Activated gamma-delta T cell treated with anti-CD3 and anti-CD28 coated beads, Interleukin-2, amount 50 U/mL, for 16 hours (primary cell): ENCODE data around the gene PTGDR2.

Source experiments
- DNase-seq: peaks from one replicate; pipeline ENCODE4 v3.0.0-alpha.2; 2020; ENCODE audit warnings: low read depth

Gene PTGDR2

GRCh38 chr11:60855726-60856633 lies at the start of gene PTGDR2:
TSS of gene PTGDR2 (minus strand) at chr11:60855950. CDS start at chr11:60853722, 2,228 bp downstream.
- DNase-seq: no peak

GRCh38 chr11:60905047-60905446 lies 49.3 kb upstream of the PTGDR2 start:
- DNase-seq: no peak

GRCh38 chr11:60902625-60903024 lies 46.9 kb upstream of the PTGDR2 start:
- no peak for DNase-seq

- DNase-seq: no peak
Measured at GRCh38 chr11:60900673-60901404, 45.1 kb upstream of the PTGDR2 start.

- DNase-seq: no peak
Measured at GRCh38 chr11:60899977-60900376, 44.2 kb upstream of the PTGDR2 start.

- no peak for DNase-seq
Measured at GRCh38 chr11:60899046-60899936, 43.5 kb upstream of the PTGDR2 start.

- no peak for DNase-seq
Measured at GRCh38 chr11:60897496-60897895, 41.7 kb upstream of the PTGDR2 start.

GRCh38 chr11:60895687-60896086 lies 39.9 kb upstream of the PTGDR2 start:
- DNase-seq: no peak

- no peak for DNase-seq
Measured at GRCh38 chr11:60891103-60891741, 35.5 kb upstream of the PTGDR2 start.

- DNase-seq: no peak
Measured at GRCh38 chr11:60890696-60891095, 34.9 kb upstream of the PTGDR2 start.

- no peak for DNase-seq
Measured at GRCh38 chr11:60889869-60890311, 34.1 kb upstream of the PTGDR2 start.

GRCh38 chr11:60887556-60887955 lies 31.8 kb upstream of the PTGDR2 start:
- DNase-seq: no peak

GRCh38 chr11:60880643-60881282 lies 25.0 kb upstream of the PTGDR2 start:
- no peak for DNase-seq

GRCh38 chr11:60879971-60880588 lies 24.3 kb upstream of the PTGDR2 start:
- no peak for DNase-seq

GRCh38 chr11:60879104-60879503 lies 23.4 kb upstream of the PTGDR2 start:
- DNase-seq: no peak

- no peak for DNase-seq
Measured at GRCh38 chr11:60878245-60879101, 22.7 kb upstream of the PTGDR2 start.

GRCh38 chr11:60876168-60876485 lies 20.4 kb upstream of the PTGDR2 start:
- no peak for DNase-seq

GRCh38 chr11:60875366-60876167 lies 19.8 kb upstream of the PTGDR2 start:
- no peak for DNase-seq
